ENCODE results near the gene OTULINL.

DNA sequence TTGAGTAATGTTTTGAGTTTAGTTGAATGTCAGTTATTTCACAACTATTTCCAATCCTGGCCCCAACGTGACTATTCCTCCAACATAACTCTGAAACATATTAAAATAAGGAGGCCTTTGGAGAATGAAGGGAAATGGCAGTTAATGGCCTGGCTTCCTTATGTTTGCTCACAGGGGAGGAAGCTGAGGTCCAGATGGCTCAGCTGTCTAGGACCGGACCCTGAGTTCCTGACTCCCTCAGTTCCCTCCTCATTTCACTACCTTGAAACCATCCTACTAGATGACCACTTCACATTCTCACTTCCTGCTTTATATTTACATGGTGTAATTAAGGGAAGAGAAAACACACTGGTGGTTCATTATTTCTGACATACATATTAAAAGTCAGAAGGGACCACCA lies 6.6 kb downstream of the OTULINL start:
- TF ChIP-seq, protein P1, sequence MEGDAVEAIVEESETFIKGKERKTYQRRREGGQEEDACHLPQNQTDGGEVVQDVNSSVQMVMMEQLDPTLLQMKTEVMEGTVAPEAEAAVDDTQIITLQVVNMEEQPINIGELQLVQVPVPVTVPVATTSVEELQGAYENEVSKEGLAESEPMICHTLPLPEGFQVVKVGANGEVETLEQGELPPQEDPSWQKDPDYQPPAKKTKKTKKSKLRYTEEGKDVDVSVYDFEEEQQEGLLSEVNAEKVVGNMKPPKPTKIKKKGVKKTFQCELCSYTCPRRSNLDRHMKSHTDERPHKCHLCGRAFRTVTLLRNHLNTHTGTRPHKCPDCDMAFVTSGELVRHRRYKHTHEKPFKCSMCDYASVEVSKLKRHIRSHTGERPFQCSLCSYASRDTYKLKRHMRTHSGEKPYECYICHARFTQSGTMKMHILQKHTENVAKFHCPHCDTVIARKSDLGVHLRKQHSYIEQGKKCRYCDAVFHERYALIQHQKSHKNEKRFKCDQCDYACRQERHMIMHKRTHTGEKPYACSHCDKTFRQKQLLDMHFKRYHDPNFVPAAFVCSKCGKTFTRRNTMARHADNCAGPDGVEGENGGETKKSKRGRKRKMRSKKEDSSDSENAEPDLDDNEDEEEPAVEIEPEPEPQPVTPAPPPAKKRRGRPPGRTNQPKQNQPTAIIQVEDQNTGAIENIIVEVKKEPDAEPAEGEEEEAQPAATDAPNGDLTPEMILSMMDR (IDR thresholded peaks at IDR 0.05): no peak
- no peak for TF ChIP-seq EZH2phosphoT487 (IDR thresholded peaks at IDR 0.05)
